GM18951 (cell line): ENCODE data around the gene MIA.

Experiments
- POLR2A ChIP-seq: IDR thresholded peaks from 4 replicates; pipeline ENCODE4 v1.6.1; 2011; ENCODE audit warnings: mild to moderate bottlenecking; ENCODE audit not compliant: insufficient read length, insufficient read depth; ENCODE audit errors: extremely low read depth
- in situ Hi-C: fragments of 300-500 bp; cut with MboI; formaldehyde crosslinking; loops from one replicate; pipeline ENCODE4 v1.12.0; 2022; ENCODE audit warnings: low sequenced_read_pairs, mixed read lengths, inconsistent platforms; ENCODE audit not compliant: unreplicated experiment

The MIA gene

DNA sequence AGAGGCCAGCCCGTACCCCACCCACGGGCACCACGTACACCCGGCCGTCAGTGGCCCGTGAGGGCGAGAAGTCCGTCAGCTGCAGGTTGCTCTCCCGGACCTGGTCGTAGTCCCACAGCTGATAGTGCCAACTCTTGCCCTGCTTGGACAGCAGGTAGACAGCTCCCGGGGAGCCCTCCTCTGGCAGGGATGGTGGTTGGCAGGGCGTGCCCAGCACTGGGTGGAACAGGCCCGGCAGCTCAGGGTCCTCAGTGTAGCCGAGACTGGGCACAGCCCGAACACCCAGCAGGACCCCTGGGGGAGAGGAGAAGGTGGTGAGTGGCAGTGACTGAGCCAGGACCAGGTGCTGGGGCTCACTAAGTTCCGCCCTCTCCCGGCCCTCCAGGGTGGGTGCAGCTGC is 32.8 kb upstream of the MIA start:
- no peak for TF ChIP-seq POLR2A

DNA sequence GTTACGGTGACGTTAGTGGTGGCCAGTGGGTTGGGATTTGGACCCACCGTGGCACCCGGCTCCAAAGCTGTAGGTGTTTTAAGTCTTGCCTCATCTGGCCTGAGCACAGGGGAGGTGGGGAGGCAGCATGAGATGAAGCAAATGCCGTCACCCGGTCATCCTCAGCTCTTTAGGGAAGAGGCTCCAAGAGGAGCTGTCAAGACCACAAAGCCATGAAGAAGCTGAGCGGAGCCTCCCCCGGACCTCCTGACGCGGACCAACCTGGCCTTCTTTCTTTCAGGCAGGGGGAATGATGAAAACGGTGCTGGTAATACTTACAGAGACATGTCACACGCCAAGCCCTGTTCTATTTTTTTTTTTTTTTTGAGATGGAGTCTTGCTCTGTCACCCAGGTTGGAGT is 32.4 kb upstream of the MIA start:
- in situ Hi-C loops: no loop called here
- no peak for TF ChIP-seq POLR2A

More for the DNA sequence above, 32.8 kb upstream of the MIA start:
- in situ Hi-C loops: no loop called here

DNA sequence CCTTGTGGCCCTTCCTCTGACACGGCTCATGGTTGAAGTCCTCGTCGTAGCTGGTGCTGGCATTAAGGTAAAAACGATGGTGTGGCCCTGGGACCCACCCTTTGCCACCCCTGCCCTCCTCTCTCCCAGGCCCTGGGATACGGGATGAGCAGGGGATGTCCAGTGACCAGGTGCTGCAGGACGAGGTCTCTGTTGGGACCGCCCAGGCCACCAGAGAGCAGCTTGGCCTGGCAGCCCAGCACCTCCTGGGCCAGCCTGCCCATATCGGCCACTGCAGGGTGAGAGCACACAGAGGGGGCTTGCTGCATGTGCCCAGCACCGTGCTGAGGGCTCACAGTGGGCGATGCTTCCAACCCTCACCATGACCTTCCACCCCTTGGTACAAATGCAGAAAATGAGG is 31.4 kb upstream of the MIA start:
- no peak for TF ChIP-seq POLR2A
- in situ Hi-C loops: no loop called here

DNA sequence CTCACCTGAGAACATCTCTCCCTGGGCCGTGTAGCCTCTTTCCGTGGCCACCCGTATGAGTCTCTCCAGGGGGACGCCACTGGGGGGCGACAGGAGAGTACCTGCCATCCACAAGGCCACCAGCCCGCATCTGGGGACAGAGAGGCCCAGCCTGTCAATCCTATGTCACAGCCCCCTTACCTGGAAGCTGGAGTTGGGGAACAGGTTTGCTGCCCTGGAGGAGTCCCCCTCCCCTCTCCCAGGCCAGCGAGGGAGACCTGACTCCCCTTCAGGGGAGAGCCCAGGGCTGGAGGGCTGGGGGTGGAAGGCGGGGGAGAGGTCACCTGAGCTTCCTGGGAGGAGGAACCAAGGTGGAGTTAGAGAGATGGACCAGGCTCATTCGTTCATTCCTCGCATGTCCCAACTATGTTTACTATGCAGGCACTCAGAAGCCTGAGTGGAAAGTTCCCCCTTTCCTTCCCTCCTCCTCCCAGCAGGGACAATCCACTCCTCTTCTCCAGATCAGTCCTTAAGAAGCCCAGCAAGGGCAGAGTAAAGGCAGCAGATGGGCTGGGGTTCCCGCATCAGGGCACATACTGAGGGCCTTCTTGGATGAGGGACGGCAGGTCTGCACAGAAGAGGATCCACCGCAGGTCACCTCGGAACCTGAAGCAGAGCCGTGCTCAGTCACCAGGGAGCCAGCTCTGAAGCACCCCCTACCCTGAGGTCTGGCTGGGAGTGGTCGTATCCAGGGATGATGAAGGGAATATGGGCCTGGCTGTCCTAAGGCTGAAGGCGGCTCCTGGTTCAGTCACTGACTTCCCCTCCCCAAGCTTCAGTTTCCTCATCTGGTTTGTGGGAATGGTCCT is 30.5 kb upstream of the MIA start:
- in situ Hi-C loops: no loop called here

GRCh38 chr19:40745402-40745780 is 29.9 kb upstream of the MIA start:
- in situ Hi-C loops: no loop called here
- no peak for TF ChIP-seq POLR2A

More for the DNA sequence above, 30.5 kb upstream of the MIA start:
- no peak for TF ChIP-seq POLR2A

DNA sequence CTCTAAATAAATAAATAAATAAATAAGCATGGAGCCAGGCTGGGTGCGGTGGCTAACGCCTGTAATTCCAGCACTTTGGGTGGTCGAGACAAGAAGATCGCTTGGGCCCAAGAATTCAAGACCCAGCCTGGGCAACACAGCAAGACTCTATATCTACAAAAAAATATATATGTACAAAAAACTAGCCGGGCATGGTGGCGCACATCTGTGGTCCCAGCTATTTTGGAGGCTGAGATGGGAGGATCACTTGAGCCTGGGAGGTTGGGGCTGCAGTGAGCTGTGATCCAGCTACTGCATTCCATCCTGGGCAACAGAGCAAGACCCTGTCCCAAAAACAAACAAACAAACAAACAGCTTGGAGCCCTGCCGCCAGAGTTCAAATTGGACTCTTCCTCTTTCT is 27.8 kb upstream of the MIA start:
- TF ChIP-seq POLR2A: no peak
- in situ Hi-C loops: no loop called here

GRCh38 chr19:40750058-40750873 is 25.1 kb upstream of the MIA start, which contains the start of gene ACTMAP:
ACTMAP (minus strand) TSS chr19:40750477; CDS start chr19:40749803, 674 bp downstream.
- TF ChIP-seq POLR2A: peak; percentile 48
- in situ Hi-C loops: no loop called here

DNA sequence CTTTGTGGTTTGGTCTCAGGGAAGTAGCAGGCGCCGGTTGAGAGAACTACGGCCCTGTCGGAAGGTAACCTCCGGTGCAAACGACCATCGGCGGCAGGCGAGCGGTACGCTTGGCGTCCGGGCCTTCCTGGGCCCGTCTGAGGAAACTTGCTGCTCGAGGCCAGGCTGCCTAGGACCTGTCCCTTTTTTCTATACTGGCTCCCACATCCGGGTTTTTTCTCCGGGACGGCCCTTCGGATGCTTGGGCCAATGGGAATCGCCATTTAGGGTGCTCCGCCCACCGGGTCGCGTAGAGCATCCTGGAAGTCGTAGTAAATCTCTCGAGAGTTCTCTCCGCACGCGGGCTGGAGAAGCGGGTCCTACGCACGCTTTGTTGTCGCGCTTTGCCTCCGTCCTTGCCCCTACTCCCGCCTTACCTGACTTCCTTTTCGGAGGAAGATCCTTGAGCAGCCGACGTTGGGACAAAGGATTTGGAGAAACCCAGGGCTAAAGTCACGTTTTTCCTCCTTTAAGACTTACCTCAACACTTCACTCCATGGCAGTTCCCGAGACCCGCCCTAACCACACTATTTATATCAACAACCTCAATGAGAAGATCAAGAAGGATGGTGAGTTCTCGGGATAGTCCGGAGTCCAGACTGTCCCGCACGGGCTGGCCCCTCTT is 24.3 kb upstream of the MIA start, which contains the start of gene SNRPA:
SNRPA (plus strand) TSS at position 330 of the 664 bp plus-strand sequence; CDS start at position 536, 206 bp downstream.
- TF ChIP-seq POLR2A: peak; percentile 69
- in situ Hi-C loops: no loop called here

DNA sequence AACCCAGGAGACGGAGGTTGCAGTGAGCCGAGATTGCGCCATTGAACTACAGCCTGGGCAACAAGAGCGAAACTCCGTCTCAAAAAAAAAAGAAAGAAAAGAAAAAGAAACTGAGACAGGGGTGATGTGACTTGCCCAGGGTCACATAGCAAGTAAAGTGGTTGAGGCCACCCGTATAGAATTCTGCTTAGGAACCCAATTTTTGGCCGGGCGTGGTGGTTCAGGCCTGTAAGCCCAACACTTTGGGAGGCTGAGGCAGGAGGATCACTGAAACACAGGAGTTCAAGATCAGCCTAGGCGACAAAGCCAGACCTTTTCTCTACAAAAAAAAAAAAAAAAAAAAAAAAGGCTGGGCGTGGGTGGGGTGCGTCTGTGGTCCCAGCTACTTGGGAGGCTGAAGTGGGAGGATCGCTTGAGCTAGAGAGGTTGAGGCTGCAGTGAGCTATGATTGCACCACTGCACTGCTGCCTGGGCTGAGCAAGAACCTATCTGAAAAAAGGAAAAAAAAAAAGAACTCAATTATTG is 23.0 kb upstream of the MIA start:
- no peak for TF ChIP-seq POLR2A
- in situ Hi-C loops: no loop called here

DNA sequence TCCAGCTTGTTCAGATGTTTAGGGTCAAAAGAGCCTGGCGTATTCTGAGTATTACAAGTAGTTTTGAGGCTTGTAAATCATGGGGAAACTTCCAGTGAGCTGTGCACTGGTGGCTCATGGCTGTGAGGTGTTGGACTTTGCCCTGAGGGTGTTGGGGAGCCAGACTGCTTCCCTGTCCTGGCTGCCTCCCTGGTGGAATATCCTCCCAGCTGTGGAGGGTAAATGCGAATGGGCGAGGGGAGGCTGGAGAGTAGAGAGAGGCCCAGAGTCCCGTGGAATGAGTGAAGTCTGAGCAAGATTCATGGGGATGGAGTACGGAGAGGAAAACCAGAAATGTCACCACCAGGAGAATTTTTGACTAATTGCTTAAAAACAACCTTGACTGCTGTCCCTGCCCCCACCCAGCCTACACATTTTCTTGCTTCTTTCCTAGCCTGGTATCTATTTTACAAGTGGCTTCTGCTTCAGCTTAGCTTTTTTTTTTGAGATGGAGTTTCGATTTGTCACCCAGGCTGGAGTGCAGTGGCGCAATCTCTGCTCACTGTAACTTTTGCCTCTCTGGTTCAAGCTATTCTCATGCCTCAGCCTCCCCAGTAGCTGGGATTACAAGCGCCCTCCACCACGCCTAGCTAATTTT is 20.6 kb upstream of the MIA start:
- in situ Hi-C loops: no loop called here

GRCh38 chr19:40755248-40755624 is 20.1 kb upstream of the MIA start:
- TF ChIP-seq POLR2A: no peak
- in situ Hi-C loops: no loop called here

More for the DNA sequence above, 20.6 kb upstream of the MIA start:
- no peak for TF ChIP-seq POLR2A

GRCh38 chr19:40755791-40756190 is 19.5 kb upstream of the MIA start:
- TF ChIP-seq POLR2A: no peak
- in situ Hi-C loops: no loop called here
